Endothelial cell (in vitro differentiated cells): ENCODE measurements around the gene TSPEAR. TPM values are rescaled to one million over a fixed set of nuclear protein-coding genes. Genes with fewer than 3 reads are reported as not detected.

Experiments used
- DNase-seq: peaks from one replicate; pipeline ENCODE4 v3.0.0; 2021; ENCODE audit warnings: low spot score
- H3K27ac Mint-ChIP-seq: one replicate; pipeline ENCODE4 v1.8.0; 2021; ENCODE audit warnings: mixed read lengths, inconsistent platforms; ENCODE audit not compliant: unreplicated experiment
- H3K27me3 Mint-ChIP-seq: one replicate; pipeline ENCODE4 v1.8.0; 2021; ENCODE audit warnings: mild to moderate bottlenecking, moderate library complexity, mixed read lengths, inconsistent platforms; ENCODE audit not compliant: unreplicated experiment
- H3K36me3 Mint-ChIP-seq: one replicate; pipeline ENCODE4 v1.8.0; 2021; ENCODE audit warnings: mild to moderate bottlenecking, low read depth, mixed read lengths, inconsistent platforms; ENCODE audit not compliant: unreplicated experiment
- H3K4me1 Mint-ChIP-seq: one replicate; pipeline ENCODE4 v1.8.0; 2021; ENCODE audit warnings: mild to moderate bottlenecking, mixed read lengths, inconsistent platforms; ENCODE audit not compliant: unreplicated experiment
- H3K4me3 Mint-ChIP-seq: one replicate; pipeline ENCODE4 v1.8.0; 2021; ENCODE audit warnings: mild to moderate bottlenecking, mixed read lengths, inconsistent platforms; ENCODE audit not compliant: unreplicated experiment
- H3K9me3 Mint-ChIP-seq: one replicate; pipeline ENCODE4 v1.8.0; 2021; ENCODE audit warnings: mixed read lengths, inconsistent platforms; ENCODE audit not compliant: unreplicated experiment
- CTCF ChIP-seq: fragments of 200-600 bp; sonication (generic); IDR thresholded peaks from one replicate; pipeline ENCODE4 v1.5.0; 2021; ENCODE audit warnings: antibody characterized with exemption; ENCODE audit not compliant: unreplicated experiment
- total RNA-seq: library from RNA; stranded (reverse); fragmentation: NEBNext Ultra II Directional; extraction: Animal tissue kit (Norgen Biotek cat#: 25700); gene quantifications from one replicate; pipeline ENCODE4 v1.2.1, GENCODE V29; 2021; ENCODE audit not compliant: unreplicated experiment

TSPEAR gene
- total RNA-seq, 1 donor from 2014 or later = not detected

- Mint-ChIP-seq H3K27me3 (peaks cover 11% of the 10 kb centered on the region), H3K27ac (no peak overlapping the region), H3K4me1 (no peaks in the 10 kb centered on the region), H3K36me3 (no peaks in the 10 kb centered on the region), H3K9me3 (no peaks in the 10 kb centered on the region), H3K4me3 (no peak overlapping the region)
- no peak for DNase-seq
- no peak for TF ChIP-seq CTCF
Observed at GRCh38 chr21:44718093-44718492, 6.7 kb upstream of the TSPEAR start.

- Mint-ChIP-seq H3K4me3 (no peak overlapping the region), H3K4me1 (no peaks in the 10 kb centered on the region), H3K9me3 (no peaks in the 10 kb centered on the region), H3K36me3 (no peaks in the 10 kb centered on the region), H3K27me3 (peaks cover 12% of the 10 kb centered on the region), H3K27ac (no peak overlapping the region)
- TF ChIP-seq CTCF = no peak
- no peak for DNase-seq
Observed at GRCh38 chr21:44716984-44717383, 5.6 kb upstream of the TSPEAR start.

DNA sequence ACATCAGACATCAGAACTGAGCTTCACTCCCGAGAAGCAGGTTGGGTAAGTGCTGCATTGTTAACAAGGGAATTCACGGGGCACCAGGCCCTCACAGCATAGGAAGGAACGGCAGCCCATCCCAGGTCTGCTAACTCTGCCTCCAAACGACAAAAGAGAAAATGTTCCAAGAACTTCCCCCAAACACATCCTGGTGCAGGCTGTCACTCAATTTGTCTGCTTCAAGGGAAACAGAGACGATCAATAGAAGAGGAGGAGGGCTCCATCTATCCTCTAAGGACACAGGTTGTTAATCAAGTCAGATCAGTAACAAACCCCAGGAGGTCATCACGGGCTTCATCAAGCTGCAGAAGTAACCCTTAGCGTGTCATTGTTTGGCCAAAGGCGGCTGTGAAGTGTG is 3.5 kb upstream of the TSPEAR start:
- peaks cover 2% of the 10 kb centered on the region for H3K4me1 Mint-ChIP-seq
- H3K27me3 Mint-ChIP-seq = peaks cover 18% of the 10 kb centered on the region
- H3K9me3 Mint-ChIP-seq = no peaks in the 10 kb centered on the region
- H3K36me3 Mint-ChIP-seq = peaks cover under 1% of the 10 kb centered on the region
- H3K27ac Mint-ChIP-seq = no peak overlapping the region
- H3K4me3 Mint-ChIP-seq = no peak overlapping the region
- TF ChIP-seq CTCF = no peak
- no peak for DNase-seq

- H3K9me3 Mint-ChIP-seq = no peaks in the 10 kb centered on the region
- TF ChIP-seq CTCF = no peak
- H3K27ac Mint-ChIP-seq = no peak overlapping the region
- peaks cover 4% of the 10 kb centered on the region for H3K36me3 Mint-ChIP-seq
- DNase-seq = no peak
- H3K4me1 Mint-ChIP-seq = peaks cover 8% of the 10 kb centered on the region
- H3K4me3 Mint-ChIP-seq = no peak overlapping the region
- peaks cover 19% of the 10 kb centered on the region for H3K27me3 Mint-ChIP-seq
Observed at GRCh38 chr21:44713846-44714245, 2.5 kb upstream of the TSPEAR start.

- H3K9me3 Mint-ChIP-seq = no peaks in the 10 kb centered on the region
- H3K27me3 Mint-ChIP-seq = peaks cover 21% of the 10 kb centered on the region
- no peak overlapping the region for H3K27ac Mint-ChIP-seq
- DNase-seq = no peak
- H3K4me3 Mint-ChIP-seq = no peak overlapping the region
- no peak for TF ChIP-seq CTCF
- H3K36me3 Mint-ChIP-seq = peaks cover 4% of the 10 kb centered on the region
- H3K4me1 Mint-ChIP-seq = peaks cover 8% of the 10 kb centered on the region
Observed at GRCh38 chr21:44713130-44713529, 1.8 kb upstream of the TSPEAR start.
